HEK293 (cell line): ENCODE results near the gene PRMT7.

ENCODE experiments used
- ATF2 ChIP-seq: fragments of 450-650 bp; formaldehyde crosslinking; IDR thresholded peaks from 2 replicates; pipeline ENCODE4 v1.5.1; 2016; ENCODE audit warnings: missing biosample characterization, missing genetic modification characterization, low read depth
- BCL11A ChIP-seq: fragments of 450-650 bp; formaldehyde crosslinking; IDR thresholded peaks from 2 replicates; pipeline ENCODE4 v1.5.1; 2016; ENCODE audit warnings: low read depth, missing biosample characterization, missing genetic modification characterization
- CTCF ChIP-seq: fragments of 450-650 bp; formaldehyde crosslinking; IDR thresholded peaks from 2 replicates; pipeline ENCODE4 v1.5.1; 2016; ENCODE audit warnings: missing biosample characterization, missing genetic modification characterization
- ELK4 ChIP-seq: IDR thresholded peaks from 2 replicates; pipeline ENCODE4 v1.6.1; 2011; ENCODE audit warnings: mild to moderate bottlenecking, low read depth, low read length, borderline replicate concordance
- KLF10 ChIP-seq: fragments of 450-650 bp; IDR thresholded peaks from 2 replicates; pipeline ENCODE4 v1.5.1; 2018; ENCODE audit warnings: missing biosample characterization, mild to moderate bottlenecking, missing genetic modification characterization
- TCF7L2 ChIP-seq: IDR thresholded peaks from 2 replicates; pipeline ENCODE4 v1.6.1; 2011; ENCODE audit warnings: low read depth, mild to moderate bottlenecking, inconsistent platforms, low read length, moderate library complexity, borderline replicate concordance
- ZNF530 ChIP-seq: fragments of 450-650 bp; formaldehyde crosslinking; IDR thresholded peaks from 2 replicates; pipeline ENCODE4 v1.5.1; 2016; ENCODE audit warnings: low read depth, missing biosample characterization, missing genetic modification characterization
- ZNF561 ChIP-seq: fragments of 450-650 bp; IDR thresholded peaks from 2 replicates; pipeline ENCODE4 v1.5.1; 2018; ENCODE audit warnings: missing biosample characterization, missing genetic modification characterization, borderline replicate concordance
- ZNF629 ChIP-seq: fragments of 450-650 bp; formaldehyde crosslinking; IDR thresholded peaks from 2 replicates; pipeline ENCODE4 v1.5.1; 2017; ENCODE audit warnings: missing biosample characterization, missing genetic modification characterization

- TF ChIP-seq ELK4 (no peak), ZNF629 (tag by site-specific recombination) (peak; percentile 32; the same call in 1 of the 2 replicates), ZNF530 (tag by site-specific recombination) (no peak), CTCF (peak; percentile 98), ATF2 (tag by site-specific recombination) (no peak), KLF10 (tag by site-specific recombination) (no peak), ZNF561 (peak; percentile 54; the same call in 1 of the 2 replicates), TCF7L2 (no peak), BCL11A (tag by site-specific recombination) (peak; percentile 64; the same call in 1 of the 2 replicates)
Measured at GRCh38 chr16:68264128-68265077, 46.4 kb upstream of the PRMT7 start, which contains the start of gene SLC7A6.
